Measurements from ENCODE around the gene SLC35A5.

SLC35A5 gene

DNA sequence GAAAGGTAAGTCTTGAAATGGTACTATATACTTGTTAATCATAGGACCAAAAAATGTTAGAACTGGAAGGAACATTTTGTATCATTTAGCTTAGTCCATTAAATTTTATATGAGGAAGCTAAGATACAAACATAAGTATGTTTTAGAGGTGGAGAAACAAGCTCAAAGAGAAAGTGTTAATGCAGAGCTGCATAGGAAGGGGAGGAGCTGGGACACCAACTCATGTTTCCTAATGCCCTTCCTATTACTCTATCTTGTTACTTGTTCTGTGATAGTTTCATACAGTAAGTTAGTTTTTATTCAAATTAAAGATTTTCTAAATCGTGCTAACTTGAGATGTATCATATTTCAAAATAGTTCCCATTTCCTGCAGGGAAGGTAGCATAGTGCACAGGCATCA is 7.4 kb downstream of the SLC35A5 start:
- no peak overlapping the region for H3K27ac ChIP-seq (ENCODE audit: extremely low read depth, low read depth, low read length)
- H3K4me1 ChIP-seq (ENCODE audit: control insufficient read depth, insufficient read depth, low read length) = no peaks in the 10 kb centered on the region
- TF ChIP-seq, protein P1, sequence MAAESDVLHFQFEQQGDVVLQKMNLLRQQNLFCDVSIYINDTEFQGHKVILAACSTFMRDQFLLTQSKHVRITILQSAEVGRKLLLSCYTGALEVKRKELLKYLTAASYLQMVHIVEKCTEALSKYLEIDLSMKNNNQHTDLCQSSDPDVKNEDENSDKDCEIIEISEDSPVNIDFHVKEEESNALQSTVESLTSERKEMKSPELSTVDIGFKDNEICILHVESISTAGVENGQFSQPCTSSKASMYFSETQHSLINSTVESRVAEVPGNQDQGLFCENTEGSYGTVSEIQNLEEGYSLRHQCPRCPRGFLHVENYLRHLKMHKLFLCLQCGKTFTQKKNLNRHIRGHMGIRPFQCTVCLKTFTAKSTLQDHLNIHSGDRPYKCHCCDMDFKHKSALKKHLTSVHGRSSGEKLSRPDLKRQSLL (tag by site-specific recombination; IDR thresholded peaks at IDR 0.05) = no peak
- no peak for TF ChIP-seq REPIN1 (tag by site-specific recombination; IDR thresholded peaks at IDR 0.05; ENCODE audit: low read depth)
- TF ChIP-seq ZNF677 (tag by site-specific recombination; IDR thresholded peaks at IDR 0.05) = no peak
- TF ChIP-seq ZNF341 (tag by site-specific recombination; IDR thresholded peaks at IDR 0.05; ENCODE audit: low read depth) = no peak
- TF ChIP-seq OVOL3 (tag by site-specific recombination; IDR thresholded peaks at IDR 0.05) = no peak
- no peak for TF ChIP-seq ZNF837 (tag by site-specific recombination; IDR thresholded peaks at IDR 0.05)
- TF ChIP-seq ZBTB8A (tag by site-specific recombination; IDR thresholded peaks at IDR 0.05) = no peak
- no peak for TF ChIP-seq ZNF26 (tag by site-specific recombination; IDR thresholded peaks at IDR 0.05)
- no peak for TF ChIP-seq ZNF157 (tag by site-specific recombination; IDR thresholded peaks at IDR 0.05)
- no peak for TF ChIP-seq ZNF148 (tag by site-specific recombination; IDR thresholded peaks at IDR 0.05; ENCODE audit: borderline replicate concordance)
- TF ChIP-seq ZNF529 (tag by site-specific recombination; IDR thresholded peaks at IDR 0.05; ENCODE audit: insufficient replicate concordance) = no peak
- TF ChIP-seq TRIM28 (IDR thresholded peaks at IDR 0.05; ENCODE audit: borderline replicate concordance, low read length) = no peak
- TF ChIP-seq, protein P2, sequence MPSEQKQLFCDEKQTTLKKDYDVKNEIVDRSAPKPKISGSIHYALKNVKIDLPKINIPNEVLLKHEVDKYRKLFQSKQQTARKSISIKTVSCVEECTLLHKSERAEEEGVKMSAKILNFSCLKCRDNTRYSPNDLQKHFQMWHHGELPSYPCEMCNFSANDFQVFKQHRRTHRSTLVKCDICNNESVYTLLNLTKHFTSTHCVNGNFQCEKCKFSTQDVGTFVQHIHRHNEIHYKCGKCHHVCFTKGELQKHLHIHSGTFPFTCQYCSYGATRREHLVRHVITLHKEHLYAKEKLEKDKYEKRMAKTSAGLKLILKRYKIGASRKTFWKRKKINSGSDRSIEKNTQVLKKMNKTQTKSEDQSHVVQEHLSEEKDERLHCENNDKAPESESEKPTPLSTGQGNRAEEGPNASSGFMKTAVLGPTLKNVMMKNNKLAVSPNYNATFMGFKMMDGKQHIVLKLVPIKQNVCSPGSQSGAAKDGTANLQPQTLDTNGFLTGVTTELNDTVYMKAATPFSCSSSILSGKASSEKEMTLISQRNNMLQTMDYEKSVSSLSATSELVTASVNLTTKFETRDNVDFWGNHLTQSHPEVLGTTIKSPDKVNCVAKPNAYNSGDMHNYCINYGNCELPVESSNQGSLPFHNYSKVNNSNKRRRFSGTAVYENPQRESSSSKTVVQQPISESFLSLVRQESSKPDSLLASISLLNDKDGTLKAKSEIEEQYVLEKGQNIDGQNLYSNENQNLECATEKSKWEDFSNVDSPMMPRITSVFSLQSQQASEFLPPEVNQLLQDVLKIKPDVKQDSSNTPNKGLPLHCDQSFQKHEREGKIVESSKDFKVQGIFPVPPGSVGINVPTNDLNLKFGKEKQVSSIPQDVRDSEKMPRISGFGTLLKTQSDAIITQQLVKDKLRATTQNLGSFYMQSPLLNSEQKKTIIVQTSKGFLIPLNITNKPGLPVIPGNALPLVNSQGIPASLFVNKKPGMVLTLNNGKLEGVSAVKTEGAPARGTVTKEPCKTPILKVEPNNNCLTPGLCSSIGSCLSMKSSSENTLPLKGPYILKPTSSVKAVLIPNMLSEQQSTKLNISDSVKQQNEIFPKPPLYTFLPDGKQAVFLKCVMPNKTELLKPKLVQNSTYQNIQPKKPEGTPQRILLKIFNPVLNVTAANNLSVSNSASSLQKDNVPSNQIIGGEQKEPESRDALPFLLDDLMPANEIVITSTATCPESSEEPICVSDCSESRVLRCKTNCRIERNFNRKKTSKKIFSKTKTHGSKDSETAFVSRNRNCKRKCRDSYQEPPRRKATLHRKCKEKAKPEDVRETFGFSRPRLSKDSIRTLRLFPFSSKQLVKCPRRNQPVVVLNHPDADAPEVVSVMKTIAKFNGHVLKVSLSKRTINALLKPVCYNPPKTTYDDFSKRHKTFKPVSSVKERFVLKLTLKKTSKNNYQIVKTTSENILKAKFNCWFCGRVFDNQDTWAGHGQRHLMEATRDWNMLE (tag by site-specific recombination; conservative IDR thresholded peaks at IDR 0.05; ENCODE audit: low read depth) = no peak
- TF ChIP-seq ZNF2 (tag by site-specific recombination; IDR thresholded peaks at IDR 0.05) = no peak
- no peak for TF ChIP-seq KLF8 (tag by site-specific recombination; IDR thresholded peaks at IDR 0.05)
- peaks cover 0 to 35% of the 10 kb centered on the region in 2 experiments; a peak in 1 of 3 replicates for H3K36me3 ChIP-seq (ENCODE audit: control insufficient read depth in 2 of 2, insufficient read depth in 1 of 2, low read length in 2 of 2)
- no peak overlapping the region for H3K4me3 ChIP-seq (ENCODE audit: low read depth, low read length)
- H3K9me3 ChIP-seq (ENCODE audit: control insufficient read depth, insufficient read depth, low read depth, low read length) = no peaks in the 10 kb centered on the region
- CTCF ChIA-PET = interaction anchor here (0.5 to 1.5 kb wide), 2 partner anchors 13 to 278 kb away, joined by 4 to 6 read pairs; no protein-coding TSS in a partner anchor
- POLR2A ChIA-PET = no interaction called here

GRCh38 chr3:112572701-112573100 is 10.9 kb downstream of the SLC35A5 start:
- no peaks in the 10 kb centered on the region for H3K9me3 ChIP-seq (ENCODE audit: control insufficient read depth, insufficient read depth, low read depth, low read length)
- no peak for TF ChIP-seq ZNF23 (tag by site-specific recombination; IDR thresholded peaks at IDR 0.05; ENCODE audit: borderline replicate concordance)
- H3K27ac ChIP-seq (ENCODE audit: extremely low read depth, low read depth, low read length) = no peak overlapping the region
- ChIA-PET POLR2A (no interaction called here), CTCF (no interaction called here)
- no peak overlapping the region for H3K4me3 ChIP-seq (ENCODE audit: low read depth, low read length)
- peaks cover 0 to 26% of the 10 kb centered on the region in 2 experiments; a peak in 1 of 3 replicates for H3K36me3 ChIP-seq (ENCODE audit: control insufficient read depth in 2 of 2, insufficient read depth in 1 of 2, low read length in 2 of 2)
- no peaks in the 10 kb centered on the region for H3K4me1 ChIP-seq (ENCODE audit: control insufficient read depth, insufficient read depth, low read length)

Measured in HEK293 (cell line).